GM12864 (cell line): ENCODE data around the gene USP40.

ENCODE experiments used
- DNase-seq: peaks from one replicate; pipeline ENCODE4 v3.0.0-alpha.2; 2011; ENCODE audit warnings: low read depth
- H3K4me3 ChIP-seq: 2 replicates; pipeline ENCODE4 v1.5.1; 2011; ENCODE audit warnings: mild to moderate bottlenecking, low read depth, low read length, control low read depth
- TF ChIP-seq, protein P1 (sequence below): IDR thresholded peaks from 2 replicates; pipeline ENCODE4 v1.5.1; 2011; ENCODE audit warnings: low read depth, mild to moderate bottlenecking, moderate library complexity, low read length, control low read depth, inconsistent platforms; ENCODE audit errors: missing control alignments

Gene USP40

DNA sequence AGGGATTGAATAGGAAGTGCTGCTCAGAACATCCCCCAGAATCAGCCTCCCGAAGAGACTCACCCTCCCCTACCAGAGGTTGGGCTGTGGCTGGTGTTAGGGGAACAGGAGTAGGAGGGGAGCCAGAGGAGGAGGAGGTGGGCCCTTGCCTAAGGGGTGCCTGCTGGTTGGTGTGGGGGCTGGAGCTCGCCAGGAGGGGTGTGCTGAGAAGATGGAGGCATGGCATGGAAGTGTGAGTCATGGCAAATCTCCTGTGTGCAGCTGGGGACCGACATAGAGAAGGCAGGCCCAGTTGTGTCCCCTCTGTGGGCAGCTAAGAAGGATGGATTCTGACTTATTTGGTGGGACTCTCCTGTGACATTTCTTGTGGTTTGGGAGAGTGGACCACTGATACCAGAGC is 138.6 kb downstream of the USP40 start:
- TF ChIP-seq, protein P1, sequence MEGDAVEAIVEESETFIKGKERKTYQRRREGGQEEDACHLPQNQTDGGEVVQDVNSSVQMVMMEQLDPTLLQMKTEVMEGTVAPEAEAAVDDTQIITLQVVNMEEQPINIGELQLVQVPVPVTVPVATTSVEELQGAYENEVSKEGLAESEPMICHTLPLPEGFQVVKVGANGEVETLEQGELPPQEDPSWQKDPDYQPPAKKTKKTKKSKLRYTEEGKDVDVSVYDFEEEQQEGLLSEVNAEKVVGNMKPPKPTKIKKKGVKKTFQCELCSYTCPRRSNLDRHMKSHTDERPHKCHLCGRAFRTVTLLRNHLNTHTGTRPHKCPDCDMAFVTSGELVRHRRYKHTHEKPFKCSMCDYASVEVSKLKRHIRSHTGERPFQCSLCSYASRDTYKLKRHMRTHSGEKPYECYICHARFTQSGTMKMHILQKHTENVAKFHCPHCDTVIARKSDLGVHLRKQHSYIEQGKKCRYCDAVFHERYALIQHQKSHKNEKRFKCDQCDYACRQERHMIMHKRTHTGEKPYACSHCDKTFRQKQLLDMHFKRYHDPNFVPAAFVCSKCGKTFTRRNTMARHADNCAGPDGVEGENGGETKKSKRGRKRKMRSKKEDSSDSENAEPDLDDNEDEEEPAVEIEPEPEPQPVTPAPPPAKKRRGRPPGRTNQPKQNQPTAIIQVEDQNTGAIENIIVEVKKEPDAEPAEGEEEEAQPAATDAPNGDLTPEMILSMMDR, result no peak
- no peak for DNase-seq
- H3K4me3 ChIP-seq, result no peak overlapping the region

DNA sequence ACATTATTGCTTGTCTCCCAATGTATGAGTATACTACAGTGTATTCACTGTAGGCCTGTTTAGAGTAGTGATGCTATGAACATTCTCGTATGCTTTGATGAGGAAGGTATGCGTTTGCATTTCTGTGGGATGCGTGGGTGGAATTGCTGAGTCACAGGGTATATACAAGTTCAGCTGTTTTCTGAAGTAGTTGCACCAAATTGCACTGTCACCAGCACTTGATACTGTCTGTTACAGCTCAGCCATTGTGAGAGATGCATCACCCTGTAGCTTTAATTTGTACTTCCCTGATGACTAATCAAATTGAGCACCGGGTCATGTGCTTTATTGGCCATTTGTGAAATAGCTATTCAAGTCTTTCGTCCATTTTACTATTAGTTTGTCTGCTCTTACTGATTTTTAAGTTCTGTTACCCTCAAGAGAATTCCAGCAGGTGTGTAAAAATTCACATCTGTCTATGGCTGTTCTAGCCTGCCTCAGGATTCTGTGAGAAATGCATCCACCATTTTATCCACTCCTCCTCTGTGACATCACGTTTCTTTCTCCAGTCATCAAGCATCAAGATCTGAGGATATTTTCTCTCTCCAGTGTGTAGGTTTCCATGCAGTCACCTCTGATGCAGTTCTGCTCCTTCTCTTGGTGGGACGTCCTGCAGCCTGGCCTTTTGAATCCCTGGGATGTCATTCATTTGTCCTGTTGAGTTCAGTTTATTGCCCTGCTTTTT is 139.8 kb downstream of the USP40 start:
- H3K4me3 ChIP-seq, result no peak overlapping the region
- TF ChIP-seq, protein P1, result no peak
- no peak for DNase-seq
